Stimulated activated CD4-positive, alpha-beta T cell treated with anti-CD3 and anti-CD28 coated beads, TNF-alpha, amount 100 ng/mL, for 24 hours (primary cell): Measurements from ENCODE around the gene GMPPA.
A peak's percentile ranks its signal among the peaks of the same experiment; 100 is the strongest.

Experiments
- DNase-seq, 3 experiments: peaks; one replicate each; pipeline ENCODE4 v3.0.0-alpha.2; 2020; ENCODE audit warnings: low read depth in 3 of 3

Gene GMPPA

DNA sequence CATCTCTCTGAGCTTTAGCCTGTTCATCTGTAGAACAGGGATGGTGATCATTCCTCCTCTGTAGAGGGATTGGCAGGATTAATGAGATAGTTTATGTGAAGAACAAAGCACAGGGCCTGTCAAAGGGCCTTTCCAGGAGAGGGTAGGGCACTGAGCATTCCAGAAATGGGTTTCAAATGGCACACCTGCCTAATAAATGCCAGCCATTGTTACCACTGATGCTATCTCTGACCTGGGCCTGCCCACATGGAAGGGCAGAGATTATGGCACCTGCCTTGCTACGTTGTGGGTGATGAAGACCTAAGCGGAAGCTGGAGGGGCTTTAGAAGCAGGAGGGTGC lies 31.0 kb upstream of the GMPPA start:
- DNase-seq = no peak

DNA sequence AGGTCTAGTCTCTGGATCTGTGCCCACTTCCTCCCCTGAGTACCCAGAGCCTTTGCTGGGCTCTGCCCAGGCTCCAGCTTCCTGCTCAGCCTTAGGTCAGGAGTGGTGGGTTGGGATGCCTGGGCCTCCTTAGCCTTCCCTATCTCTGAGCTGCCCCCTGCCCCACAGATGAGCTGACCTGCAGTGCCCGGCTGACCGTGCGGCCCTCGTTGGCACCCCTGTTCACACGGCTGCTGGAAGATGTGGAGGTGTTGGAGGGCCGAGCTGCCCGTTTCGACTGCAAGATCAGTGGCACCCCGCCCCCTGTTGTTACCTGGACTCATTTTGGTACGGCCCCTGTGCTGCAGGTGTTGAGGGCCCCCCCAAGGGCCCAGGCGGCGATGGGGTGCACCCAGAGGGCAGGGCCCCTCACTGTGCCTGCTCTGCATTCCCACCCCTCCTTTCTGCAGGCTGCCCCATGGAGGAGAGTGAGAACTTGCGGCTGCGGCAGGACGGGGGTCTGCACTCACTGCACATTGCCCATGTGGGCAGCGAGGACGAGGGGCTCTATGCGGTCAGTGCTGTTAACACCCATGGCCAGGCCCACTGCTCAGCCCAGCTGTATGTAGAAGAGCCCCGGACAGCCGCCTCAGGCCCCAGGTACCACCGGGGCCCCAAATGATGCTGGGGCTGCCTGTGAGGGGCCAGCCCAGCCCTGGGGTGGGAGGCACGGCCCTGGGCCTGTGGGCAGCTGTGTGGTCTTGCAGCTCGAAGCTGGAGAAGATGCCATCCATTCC lies 30.1 kb upstream of the GMPPA start:
- DNase-seq = no peak

DNA sequence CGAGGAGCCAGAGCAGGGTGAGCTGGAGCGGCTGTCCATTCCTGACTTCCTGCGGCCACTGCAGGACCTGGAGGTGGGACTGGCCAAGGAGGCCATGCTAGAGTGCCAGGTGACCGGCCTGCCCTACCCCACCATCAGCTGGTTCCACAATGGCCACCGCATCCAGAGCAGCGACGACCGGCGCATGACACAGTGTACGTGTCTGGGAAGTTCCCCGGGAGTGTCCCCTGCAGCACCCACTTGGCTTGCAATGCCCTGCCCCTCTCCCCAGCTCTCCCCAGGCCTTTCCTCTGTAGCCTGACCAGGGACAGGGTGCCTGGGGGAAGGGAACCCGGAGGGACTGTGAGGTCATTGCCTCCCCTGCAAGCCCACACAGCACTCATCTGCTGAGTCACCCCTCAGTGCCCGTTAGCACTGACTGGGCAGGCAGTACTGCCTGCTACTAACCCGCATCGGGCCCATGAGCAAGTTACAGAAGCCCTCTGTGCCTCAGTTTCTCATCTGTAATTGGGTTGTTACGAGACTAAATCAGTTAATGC lies 29.4 kb upstream of the GMPPA start:
- no peak for DNase-seq

DNA sequence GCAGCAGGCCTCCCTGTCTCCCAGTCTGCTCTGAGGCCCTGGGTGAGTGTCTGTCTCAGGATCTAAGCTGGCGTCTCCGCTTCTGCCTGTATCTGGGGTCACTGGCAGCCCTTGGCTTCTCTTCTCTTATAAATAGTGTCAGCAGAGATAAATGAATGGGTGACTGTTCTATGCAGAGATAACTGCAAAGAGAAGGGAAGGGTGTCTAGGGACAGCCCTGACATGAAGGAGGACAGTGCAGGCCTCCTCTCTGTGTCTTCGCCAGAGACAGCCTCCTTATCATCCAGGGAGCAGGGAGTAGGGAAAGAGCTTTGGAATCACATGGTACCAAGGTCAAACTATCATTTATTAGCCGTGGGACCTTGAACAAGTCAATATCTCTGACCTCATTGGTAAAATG lies 28.3 kb upstream of the GMPPA start:
- no peak for DNase-seq

DNA sequence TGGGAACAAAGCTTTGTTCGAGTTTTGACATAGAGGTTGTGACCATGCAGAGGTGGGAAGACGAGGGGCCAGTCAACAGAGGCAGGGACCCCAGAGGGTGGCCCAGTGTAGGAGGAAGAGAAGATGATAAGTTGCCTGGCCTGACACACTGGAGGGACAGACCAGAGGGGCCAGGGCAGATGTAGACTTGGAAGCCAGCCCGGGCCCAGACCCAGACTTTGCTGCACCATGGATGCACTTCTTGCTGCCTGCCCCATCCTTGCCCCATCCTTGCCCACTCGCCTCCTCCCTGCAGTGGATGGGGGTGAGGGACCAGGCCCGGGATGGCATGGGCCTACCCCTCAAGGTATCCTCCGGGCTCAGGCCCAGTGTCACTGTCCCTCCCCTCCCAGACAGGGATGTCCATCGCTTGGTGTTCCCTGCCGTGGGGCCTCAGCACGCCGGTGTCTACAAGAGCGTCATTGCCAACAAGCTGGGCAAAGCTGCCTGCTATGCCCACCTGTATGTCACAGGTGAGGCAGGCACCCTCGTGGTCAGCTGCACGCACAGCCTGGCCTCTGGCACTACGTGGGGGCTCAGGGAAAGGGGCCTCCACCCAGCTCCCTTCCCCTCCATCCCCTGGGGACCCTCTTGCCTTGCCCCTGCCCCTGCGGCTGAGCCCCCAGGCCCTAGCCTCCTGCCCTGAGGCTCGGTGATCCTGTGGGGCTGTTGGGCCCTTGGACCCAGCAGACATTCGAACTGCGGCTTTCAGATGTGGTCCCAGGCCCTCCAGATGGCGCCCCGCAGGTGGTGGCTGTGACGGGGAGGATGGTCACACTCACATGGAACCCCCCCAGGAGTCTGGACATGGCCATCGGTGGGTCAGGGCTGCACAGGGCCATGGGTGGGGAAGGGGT lies 27.0 kb upstream of the GMPPA start:
- no peak for DNase-seq

DNA sequence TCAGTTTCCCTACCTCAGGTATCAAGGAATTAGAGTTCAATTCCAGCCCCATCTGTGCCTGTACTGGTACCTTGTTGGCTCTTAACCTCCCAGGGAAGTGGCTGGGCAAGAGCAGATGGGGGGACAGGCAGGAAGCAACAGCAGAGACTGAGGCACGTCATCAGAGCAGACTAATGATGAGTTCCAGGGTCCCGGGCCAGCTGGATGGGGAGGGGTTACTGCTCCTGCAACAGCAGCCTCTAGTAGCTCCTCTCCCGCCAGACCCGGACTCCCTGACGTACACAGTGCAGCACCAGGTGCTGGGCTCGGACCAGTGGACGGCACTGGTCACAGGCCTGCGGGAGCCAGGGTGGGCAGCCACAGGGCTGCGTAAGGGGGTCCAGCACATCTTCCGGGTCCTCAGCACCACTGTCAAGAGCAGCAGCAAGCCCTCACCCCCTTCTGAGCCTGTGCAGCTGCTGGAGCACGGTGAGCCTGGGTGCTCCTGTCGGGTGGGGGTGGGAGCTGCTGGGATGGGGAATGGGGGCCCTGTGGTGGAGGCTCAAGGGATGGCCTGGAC lies 26.0 kb upstream of the GMPPA start:
- no peak for DNase-seq

DNA sequence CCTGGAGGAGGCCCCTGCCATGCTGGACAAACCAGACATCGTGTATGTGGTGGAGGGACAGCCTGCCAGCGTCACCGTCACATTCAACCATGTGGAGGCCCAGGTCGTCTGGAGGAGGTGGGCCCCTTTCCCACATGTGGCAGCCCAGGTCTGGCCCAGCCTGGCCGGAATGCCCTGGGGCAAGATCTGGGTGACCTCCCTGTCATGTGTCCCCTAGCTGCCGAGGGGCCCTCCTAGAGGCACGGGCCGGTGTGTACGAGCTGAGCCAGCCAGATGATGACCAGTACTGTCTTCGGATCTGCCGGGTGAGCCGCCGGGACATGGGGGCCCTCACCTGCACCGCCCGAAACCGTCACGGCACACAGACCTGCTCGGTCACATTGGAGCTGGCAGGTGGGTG lies 25.2 kb upstream of the GMPPA start:
- no peak for DNase-seq

DNA sequence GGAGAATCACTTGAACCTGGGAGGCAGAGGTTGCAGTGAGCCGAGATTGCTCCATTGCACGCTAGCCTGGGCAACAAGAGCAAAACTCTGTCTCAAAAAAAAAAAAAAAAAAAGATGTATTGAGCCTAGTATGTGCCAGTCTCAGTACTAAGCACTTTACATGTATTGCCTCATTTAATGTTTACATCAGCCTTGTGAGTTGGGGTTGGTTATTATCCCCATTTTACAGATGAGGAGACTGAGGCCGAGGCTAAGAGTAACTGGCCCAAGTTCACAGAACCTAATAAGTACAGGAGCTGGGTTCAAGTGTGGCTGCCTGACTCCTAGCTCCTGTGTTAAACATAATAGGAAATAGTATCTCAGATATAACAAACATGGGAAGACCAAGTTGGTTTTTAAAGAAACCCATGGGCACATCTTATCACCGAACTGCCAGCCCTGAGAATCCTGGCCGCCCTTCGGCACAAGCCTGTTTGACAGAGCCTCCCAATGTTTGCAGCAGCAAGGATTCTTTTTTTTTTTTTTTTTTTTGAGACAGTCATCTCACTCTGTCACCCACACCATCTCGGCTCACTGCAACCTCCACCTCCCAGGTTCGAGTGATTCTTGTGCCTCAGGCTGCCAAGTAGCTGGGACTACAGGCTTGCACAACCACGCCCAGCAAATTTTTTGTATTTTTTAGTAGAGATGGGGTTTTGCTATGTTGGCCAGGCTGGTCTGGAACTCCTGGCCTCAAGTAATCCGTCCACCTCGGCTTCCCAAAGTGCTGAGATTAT lies 24.2 kb upstream of the GMPPA start:
- no peak for DNase-seq

DNA sequence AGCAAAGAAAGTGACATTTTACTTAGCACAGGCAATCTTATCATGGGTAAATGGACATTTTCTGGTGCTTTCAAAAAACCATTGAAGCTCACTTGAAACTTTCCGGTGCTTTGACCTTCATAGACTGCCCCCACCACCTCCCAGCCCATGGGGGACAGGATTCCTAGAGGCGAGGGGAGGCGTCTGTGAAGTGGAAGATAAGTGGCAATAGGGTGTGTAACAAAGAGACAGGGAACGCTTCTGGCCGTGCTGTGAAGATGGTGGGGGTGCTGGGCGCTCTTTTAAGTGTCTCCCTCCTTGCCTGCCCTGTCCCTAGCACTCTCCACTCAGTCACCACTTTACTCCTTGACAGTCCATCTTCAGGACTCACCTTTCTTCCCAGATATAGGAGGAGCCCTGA lies 23.4 kb upstream of the GMPPA start:
- DNase-seq = no peak

DNA sequence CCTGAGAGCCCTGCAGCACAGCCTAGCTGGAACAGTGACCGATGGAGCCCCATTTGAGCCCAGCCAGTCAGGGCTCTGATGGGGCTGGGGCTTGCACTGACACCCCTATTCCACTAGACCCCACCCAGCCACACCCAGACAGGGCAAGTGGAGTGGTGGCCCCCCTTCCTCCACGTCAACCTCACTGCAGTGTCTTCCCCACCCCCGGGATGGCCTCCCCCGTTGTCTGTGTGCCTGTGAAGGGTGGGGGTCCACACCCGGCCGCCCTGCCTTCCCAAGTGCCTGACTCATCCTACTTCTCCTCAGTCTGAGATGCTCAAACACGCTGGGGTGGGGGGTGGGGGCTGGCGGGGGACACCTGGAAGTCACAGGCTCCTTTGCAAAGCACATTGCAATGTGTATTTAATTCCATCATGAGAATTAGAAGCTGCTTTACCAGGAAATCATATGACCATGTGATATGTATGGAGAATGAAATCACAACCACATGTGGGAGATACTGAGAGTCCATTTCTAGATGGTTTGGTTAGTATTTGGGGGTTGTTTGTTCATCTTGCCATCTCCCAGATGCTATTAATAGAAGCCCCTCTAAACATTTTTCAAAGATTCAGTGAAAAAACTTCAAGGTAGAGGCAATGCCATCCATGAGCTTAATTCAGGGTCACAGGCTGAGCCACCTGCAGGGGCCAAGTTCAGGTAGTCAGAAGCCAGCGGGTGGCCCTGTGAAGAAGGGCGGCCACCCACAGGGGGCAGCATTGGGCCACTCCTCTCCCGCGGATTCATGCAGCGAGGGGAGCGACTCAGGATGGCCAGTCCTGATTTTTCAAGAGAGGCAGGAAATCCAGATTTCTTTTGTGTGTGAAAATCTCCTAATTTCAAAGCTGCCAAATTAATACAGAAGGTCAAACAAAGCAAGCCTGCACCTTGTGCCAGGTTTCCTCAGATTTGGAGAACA lies 22.7 kb upstream of the GMPPA start:
- DNase-seq = peak; percentile 22 to 68 (median 34)

DNA sequence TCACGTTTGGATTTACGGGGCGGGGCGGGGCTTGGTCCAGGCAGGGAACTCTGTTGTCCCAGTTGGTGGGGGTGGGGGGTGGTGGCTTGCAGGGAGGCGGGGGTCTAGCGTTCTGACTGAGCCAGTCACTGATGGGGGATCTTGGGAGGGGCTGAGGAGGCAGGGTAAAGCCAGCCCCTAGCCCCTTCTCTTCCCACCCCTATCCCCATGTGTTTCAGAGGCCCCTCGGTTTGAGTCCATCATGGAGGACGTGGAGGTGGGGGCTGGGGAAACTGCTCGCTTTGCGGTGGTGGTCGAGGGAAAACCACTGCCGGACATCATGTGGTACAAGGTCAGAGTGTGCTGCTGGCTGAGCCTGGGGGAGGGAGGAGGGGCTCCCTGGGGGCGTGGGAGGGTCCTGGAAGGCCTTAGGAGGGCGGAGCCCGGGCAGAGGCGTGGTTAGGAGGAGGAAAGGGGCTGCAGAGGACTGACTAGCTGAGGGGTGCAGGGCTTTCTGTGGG lies 22.0 kb upstream of the GMPPA start:
- DNase-seq = no peak

DNA sequence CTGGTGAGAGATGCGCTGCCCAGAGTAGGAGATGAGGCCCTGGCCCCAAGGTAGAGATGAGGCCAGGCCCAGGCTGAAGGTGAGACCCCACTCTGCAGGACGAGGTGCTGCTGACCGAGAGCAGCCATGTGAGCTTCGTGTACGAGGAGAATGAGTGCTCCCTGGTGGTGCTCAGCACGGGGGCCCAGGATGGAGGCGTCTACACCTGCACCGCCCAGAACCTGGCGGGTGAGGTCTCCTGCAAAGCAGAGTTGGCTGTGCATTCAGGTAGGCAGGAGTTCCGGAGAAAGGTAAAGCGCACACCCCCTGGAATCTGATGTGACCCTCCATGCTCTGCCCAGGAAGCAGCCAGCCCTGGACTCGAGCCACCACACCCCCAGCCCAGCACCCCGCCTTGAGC lies 21.5 kb upstream of the GMPPA start:
- DNase-seq = no peak

DNA sequence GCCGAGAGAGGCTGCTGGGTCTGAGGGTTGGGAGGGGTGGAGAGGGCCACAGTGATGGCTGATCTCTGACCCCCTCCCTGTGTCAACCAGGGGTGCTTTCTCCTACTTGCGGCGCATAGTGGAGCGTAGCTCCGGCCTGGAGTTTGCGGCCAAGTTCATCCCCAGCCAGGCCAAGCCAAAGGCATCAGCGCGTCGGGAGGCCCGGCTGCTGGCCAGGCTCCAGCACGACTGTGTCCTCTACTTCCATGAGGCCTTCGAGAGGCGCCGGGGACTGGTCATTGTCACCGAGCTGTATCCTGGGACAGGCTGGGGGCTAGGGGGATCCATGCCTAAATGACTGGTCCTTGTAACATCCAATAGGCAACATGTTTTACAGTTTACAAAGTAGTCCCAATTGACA lies 20.9 kb upstream of the GMPPA start:
- no peak for DNase-seq

DNA sequence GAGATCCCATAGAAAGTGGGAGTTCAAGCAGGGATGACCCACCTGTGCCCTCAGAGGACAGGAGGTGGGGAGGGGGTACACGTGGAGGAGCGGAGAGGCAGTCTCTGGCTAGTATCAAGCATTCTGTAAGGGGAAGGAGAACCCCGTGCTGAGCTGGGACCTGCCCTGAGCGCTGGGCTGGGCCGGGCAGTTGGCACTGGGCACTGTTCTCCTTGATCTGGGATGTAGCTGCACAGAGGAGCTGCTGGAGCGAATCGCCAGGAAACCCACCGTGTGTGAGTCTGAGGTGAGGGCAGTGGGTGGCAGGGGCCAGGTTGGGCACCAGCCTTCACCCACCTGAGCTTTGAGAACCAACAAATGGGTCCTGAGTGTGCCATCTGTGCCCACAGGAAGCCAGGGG lies 19.8 kb upstream of the GMPPA start:
- DNase-seq = no peak

DNA sequence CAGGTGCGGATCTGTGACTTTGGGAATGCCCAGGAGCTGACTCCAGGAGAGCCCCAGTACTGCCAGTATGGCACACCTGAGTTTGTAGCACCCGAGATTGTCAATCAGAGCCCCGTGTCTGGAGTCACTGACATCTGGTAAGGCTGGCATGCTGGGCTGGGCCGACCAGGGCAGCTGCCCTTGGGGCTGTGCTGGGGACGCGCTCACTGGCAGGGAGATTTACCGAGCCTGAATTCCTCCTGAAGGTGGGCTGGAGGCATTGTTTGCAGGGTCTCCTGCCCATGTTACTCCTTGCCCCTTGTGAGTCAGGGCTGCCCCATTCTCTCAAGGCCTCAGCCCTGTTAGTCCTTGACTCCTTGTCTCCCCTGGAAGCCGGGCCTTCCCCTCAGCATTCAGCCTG lies 18.7 kb upstream of the GMPPA start:
- no peak for DNase-seq

DNA sequence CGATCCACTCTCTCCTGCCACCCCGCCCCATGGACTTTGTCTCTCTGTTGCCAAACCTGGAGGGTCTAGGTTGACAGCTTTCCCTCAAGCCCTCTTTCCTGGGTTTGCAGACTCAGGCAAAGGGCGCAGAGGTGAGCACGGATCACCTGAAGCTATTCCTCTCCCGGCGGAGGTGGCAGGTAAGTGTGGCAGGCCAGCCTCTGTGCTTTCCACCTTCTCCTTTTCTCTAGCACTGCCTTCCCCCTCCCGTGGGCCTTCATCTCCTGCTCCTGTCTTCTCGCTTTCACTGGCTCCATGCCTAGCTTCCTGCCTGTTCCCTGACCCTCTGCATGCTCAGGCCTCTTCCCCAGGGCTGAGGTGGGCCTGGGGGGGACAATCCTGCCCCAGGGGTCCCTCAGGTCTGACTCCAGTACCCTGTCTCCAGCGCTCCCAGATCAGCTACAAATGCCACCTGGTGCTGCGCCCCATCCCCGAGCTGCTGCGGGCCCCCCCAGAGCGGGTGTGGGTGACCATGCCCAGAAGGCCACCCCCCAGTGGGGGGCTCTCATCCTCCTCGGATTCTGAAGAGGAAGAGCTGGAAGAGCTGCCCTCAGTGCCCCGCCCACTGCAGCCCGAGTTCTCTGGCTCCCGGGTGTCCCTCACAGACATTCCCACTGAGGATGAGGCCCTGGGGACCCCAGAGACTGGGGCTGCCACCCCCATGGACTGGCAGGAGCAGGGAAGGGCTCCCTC lies 15.9 kb upstream of the GMPPA start:
- DNase-seq = no peak

DNA sequence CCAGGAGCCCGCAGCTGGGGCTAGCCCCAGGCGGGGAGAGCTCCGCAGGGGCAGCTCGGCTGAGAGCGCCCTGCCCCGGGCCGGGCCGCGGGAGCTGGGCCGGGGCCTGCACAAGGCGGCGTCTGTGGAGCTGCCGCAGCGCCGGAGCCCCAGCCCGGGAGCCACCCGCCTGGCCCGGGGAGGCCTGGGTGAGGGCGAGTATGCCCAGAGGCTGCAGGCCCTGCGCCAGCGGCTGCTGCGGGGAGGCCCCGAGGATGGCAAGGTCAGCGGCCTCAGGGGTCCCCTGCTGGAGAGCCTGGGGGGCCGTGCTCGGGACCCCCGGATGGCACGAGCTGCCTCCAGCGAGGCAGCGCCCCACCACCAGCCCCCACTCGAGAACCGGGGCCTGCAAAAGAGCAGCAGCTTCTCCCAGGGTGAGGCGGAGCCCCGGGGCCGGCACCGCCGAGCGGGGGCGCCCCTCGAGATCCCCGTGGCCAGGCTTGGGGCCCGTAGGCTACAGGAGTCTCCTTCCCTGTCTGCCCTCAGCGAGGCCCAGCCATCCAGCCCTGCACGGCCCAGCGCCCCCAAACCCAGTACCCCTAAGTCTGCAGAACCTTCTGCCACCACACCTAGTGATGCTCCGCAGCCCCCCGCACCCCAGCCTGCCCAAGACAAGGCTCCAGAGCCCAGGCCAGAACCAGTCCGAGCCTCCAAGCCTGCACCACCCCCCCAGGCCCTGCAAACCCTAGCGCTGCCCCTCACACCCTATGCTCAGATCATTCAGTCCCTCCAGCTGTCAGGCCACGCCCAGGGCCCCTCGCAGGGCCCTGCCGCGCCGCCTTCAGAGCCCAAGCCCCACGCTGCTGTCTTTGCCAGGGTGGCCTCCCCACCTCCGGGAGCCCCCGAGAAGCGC lies 15.0 kb upstream of the GMPPA start:
- DNase-seq = no peak

DNA sequence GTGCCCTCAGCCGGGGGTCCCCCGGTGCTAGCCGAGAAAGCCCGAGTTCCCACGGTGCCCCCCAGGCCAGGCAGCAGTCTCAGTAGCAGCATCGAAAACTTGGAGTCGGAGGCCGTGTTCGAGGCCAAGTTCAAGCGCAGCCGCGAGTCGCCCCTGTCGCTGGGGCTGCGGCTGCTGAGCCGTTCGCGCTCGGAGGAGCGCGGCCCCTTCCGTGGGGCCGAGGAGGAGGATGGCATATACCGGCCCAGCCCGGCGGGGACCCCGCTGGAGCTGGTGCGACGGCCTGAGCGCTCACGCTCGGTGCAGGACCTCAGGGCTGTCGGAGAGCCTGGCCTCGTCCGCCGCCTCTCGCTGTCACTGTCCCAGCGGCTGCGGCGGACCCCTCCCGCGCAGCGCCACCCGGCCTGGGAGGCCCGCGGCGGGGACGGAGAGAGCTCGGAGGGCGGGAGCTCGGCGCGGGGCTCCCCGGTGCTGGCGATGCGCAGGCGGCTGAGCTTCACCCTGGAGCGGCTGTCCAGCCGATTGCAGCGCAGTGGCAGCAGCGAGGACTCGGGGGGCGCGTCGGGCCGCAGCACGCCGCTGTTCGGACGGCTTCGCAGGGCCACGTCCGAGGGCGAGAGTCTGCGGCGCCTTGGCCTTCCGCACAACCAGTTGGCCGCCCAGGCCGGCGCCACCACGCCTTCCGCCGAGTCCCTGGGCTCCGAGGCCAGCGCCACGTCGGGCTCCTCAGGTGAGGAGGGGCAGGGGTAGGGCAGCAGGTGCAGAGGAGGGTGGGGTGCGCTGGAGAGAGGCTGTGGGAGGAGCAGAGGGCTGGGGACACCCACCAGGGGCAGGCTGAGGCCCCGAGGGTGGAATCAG lies 14.1 kb upstream of the GMPPA start:
- no peak for DNase-seq
